HEK293 (cell line): ENCODE results near the gene DSCAML1.

Source experiments
- ATF2 ChIP-seq: fragments of 450-650 bp; formaldehyde crosslinking; IDR thresholded peaks from 2 replicates; pipeline ENCODE4 v1.5.1; 2016; ENCODE audit warnings: missing biosample characterization, missing genetic modification characterization, low read depth
- KLF1 ChIP-seq: fragments of 450-650 bp; formaldehyde crosslinking; IDR thresholded peaks from 2 replicates; pipeline ENCODE4 v1.5.1; 2016; ENCODE audit warnings: missing biosample characterization, missing genetic modification characterization
- ZEB2 ChIP-seq: fragments of 450-650 bp; formaldehyde crosslinking; IDR thresholded peaks from 2 replicates; pipeline ENCODE4 v1.5.1; 2016; ENCODE audit warnings: missing biosample characterization, missing genetic modification characterization
- ZNF19 ChIP-seq: fragments of 450-650 bp; formaldehyde crosslinking; IDR thresholded peaks from 2 replicates; pipeline ENCODE4; 2016; ENCODE audit warnings: missing biosample characterization, missing genetic modification characterization, low read depth
- ZNF510 ChIP-seq: fragments of 450-650 bp; formaldehyde crosslinking; IDR thresholded peaks from 2 replicates; pipeline ENCODE4 v1.5.1; 2018; ENCODE audit warnings: mild to moderate bottlenecking, missing genetic modification characterization, missing biosample characterization; ENCODE audit not compliant: insufficient replicate concordance
- ZNF660 ChIP-seq: fragments of 450-650 bp; IDR thresholded peaks from 2 replicates; pipeline ENCODE4 v1.5.1; 2018; ENCODE audit warnings: missing biosample characterization, mild to moderate bottlenecking, missing genetic modification characterization
- ZNF670 ChIP-seq: fragments of 450-650 bp; formaldehyde crosslinking; IDR thresholded peaks from 2 replicates; pipeline ENCODE4 v1.5.1; 2016; ENCODE audit warnings: missing biosample characterization, missing genetic modification characterization, low read depth
- ZNF791 ChIP-seq: fragments of 450-650 bp; formaldehyde crosslinking; IDR thresholded peaks from 2 replicates; pipeline ENCODE4 v1.5.1; 2016; ENCODE audit warnings: missing biosample characterization, missing genetic modification characterization
- ZXDB ChIP-seq: fragments of 450-650 bp; formaldehyde crosslinking; IDR thresholded peaks from 2 replicates; pipeline ENCODE4 v1.5.1; 2016; ENCODE audit warnings: missing biosample characterization, missing genetic modification characterization
- TF ChIP-seq, protein P1 (sequence below): fragments of 450-650 bp; formaldehyde crosslinking; IDR thresholded peaks from 2 replicates; pipeline ENCODE4 v1.5.1; 2016; ENCODE audit warnings: missing biosample characterization, missing genetic modification characterization
- TF ChIP-seq, protein P2 (sequence below): fragments of 450-650 bp; formaldehyde crosslinking; IDR thresholded peaks from 2 replicates; pipeline ENCODE4 v1.5.1; 2016; ENCODE audit warnings: missing biosample characterization, missing genetic modification characterization

- TF ChIP-seq, protein P1, sequence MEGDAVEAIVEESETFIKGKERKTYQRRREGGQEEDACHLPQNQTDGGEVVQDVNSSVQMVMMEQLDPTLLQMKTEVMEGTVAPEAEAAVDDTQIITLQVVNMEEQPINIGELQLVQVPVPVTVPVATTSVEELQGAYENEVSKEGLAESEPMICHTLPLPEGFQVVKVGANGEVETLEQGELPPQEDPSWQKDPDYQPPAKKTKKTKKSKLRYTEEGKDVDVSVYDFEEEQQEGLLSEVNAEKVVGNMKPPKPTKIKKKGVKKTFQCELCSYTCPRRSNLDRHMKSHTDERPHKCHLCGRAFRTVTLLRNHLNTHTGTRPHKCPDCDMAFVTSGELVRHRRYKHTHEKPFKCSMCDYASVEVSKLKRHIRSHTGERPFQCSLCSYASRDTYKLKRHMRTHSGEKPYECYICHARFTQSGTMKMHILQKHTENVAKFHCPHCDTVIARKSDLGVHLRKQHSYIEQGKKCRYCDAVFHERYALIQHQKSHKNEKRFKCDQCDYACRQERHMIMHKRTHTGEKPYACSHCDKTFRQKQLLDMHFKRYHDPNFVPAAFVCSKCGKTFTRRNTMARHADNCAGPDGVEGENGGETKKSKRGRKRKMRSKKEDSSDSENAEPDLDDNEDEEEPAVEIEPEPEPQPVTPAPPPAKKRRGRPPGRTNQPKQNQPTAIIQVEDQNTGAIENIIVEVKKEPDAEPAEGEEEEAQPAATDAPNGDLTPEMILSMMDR (tag by site-specific recombination): no peak
- TF ChIP-seq KLF1 (no peak), ZNF670 (tag by site-specific recombination) (no peak), ZEB2 (tag by site-specific recombination) (no peak), ZNF791 (no peak), ZNF19 (tag by site-specific recombination) (no peak), ZNF510 (no peak), ZNF660 (tag by site-specific recombination) (no peak), ZXDB (tag by site-specific recombination) (no peak), ATF2 (tag by site-specific recombination) (no peak)
- TF ChIP-seq, protein P2, sequence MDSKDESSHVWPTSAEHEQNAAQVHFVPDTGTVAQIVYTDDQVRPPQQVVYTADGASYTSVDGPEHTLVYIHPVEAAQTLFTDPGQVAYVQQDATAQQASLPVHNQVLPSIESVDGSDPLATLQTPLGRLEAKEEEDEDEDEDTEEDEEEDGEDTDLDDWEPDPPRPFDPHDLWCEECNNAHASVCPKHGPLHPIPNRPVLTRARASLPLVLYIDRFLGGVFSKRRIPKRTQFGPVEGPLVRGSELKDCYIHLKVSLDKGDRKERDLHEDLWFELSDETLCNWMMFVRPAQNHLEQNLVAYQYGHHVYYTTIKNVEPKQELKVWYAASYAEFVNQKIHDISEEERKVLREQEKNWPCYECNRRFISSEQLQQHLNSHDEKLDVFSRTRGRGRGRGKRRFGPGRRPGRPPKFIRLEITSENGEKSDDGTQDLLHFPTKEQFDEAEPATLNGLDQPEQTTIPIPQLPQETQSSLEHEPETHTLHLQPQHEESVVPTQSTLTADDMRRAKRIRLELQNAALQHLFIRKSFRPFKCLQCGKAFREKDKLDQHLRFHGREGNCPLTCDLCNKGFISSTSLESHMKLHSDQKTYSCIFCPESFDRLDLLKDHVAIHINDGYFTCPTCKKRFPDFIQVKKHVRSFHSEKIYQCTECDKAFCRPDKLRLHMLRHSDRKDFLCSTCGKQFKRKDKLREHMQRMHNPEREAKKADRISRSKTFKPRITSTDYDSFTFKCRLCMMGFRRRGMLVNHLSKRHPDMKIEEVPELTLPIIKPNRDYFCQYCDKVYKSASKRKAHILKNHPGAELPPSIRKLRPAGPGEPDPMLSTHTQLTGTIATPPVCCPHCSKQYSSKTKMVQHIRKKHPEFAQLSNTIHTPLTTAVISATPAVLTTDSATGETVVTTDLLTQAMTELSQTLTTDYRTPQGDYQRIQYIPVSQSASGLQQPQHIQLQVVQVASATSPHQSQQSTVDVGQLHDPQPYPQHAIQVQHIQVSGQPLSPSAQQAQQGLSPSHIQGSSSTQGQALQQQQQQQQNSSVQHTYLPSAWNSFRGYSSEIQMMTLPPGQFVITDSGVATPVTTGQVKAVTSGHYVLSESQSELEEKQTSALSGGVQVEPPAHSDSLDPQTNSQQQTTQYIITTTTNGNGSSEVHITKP: no peak
Measured at GRCh38 chr11:117829369-117829725, 32.3 kb upstream of the DSCAML1 start.
